Measurements from ENCODE around the gene ANKRD33B. TPM values are rescaled to one million over a fixed set of nuclear protein-coding genes. Genes with fewer than 3 reads are reported as not detected.

The ANKRD33B gene
- total and polyA plus RNA-seq, 2 of the 13 experiments (the other 11 are each of a cell fraction or from before 2014, with no cell fraction given): 0.02 TPM; not detected in 1

DNA sequence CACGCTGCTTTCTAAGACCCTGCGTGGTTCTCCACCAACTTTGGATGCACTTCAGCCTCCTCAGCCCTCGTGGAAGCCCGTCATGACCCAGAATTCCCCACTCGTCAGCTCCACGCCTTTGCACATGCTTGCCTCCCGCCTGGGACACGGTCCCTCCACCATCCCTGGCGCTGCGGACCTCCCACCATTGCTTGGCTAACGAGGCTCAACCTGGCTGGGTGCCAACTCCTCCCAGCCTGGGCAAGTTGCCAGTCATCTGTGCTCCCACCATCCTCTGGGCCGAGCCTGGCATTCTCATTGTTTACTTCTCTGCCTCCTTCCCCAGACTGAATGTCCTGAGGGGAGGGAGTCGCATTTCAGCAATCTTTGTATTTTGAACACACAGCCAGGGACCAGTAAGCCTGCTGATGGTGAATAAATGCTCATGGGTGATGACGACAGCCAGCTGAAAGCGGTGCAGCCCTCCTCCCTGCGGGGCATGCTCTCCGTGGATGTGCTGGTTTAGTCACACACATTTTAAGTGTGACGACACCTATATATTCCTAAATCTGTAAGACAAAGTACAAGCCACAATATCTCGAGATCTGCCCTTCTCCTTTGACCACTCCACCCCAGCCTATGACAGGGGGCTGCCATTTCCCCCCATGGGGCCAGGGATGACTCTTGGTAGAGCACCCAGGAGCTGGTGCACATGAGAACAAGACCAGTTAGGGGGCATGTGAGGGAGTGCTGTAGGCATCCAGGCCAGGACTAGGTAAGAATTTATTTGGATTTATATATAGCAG, 37.6 kb downstream of the ANKRD33B start (continued):
- TF ChIP-seq MAX (IDR thresholded peaks at IDR 0.05) (peak; percentile 60; the same call in 1 of the 2 replicates), KLF13 (CRISPR knock-in tag; IDR thresholded peaks at IDR 0.05) (no peak), ZNF143 (CRISPR knock-in tag; IDR thresholded peaks at IDR 0.05) (peak; percentile 73), ZNF614 (CRISPR knock-in tag; IDR thresholded peaks at IDR 0.05; ENCODE audit: borderline replicate concordance) (no peak), MXD1 (CRISPR knock-in tag; IDR thresholded peaks at IDR 0.05) (0 out of 2 replicates have a peak, but pooled peaks have one; percentile 28), SRY (CRISPR knock-in tag; IDR thresholded peaks at IDR 0.05) (no peak), ZFP62 (CRISPR knock-in tag; IDR thresholded peaks at IDR 0.05) (no peak), TERF1 (CRISPR knock-in tag; IDR thresholded peaks at IDR 0.05) (no peak), FOXO1 (CRISPR knock-in tag; IDR thresholded peaks at IDR 0.05) (no peak), HNF4A (CRISPR knock-in tag; IDR thresholded peaks at IDR 0.05) (no peak), ZMYM4 (CRISPR knock-in tag; IDR thresholded peaks at IDR 0.05) (0 out of 2 replicates have a peak, but pooled peaks have one; percentile 26), ZNF687 (CRISPR knock-in tag; IDR thresholded peaks at IDR 0.05) (peak; percentile 21; the same call in 1 of the 2 replicates), ZNF263 (CRISPR knock-in tag; IDR thresholded peaks at IDR 0.05) (peak; percentile 62; the same call in 1 of the 2 replicates), PBX2 (CRISPR knock-in tag; IDR thresholded peaks at IDR 0.05) (no peak), KDM6A (CRISPR knock-in tag; IDR thresholded peaks at IDR 0.05; ENCODE audit: low read depth) (no peak), ZNF382 (CRISPR knock-in tag; IDR thresholded peaks at IDR 0.05; ENCODE audit: borderline replicate concordance) (no peak), ARNT (IDR thresholded peaks at IDR 0.05) (no peak)
- TF ChIP-seq, protein P1, sequence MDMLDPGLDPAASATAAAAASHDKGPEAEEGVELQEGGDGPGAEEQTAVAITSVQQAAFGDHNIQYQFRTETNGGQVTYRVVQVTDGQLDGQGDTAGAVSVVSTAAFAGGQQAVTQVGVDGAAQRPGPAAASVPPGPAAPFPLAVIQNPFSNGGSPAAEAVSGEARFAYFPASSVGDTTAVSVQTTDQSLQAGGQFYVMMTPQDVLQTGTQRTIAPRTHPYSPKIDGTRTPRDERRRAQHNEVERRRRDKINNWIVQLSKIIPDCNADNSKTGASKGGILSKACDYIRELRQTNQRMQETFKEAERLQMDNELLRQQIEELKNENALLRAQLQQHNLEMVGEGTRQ (IDR thresholded peaks at IDR 0.05; ENCODE audit: low read depth, low read length): no peak
- TF ChIP-seq, protein P1 (CRISPR knock-in tag; IDR thresholded peaks at IDR 0.05; ENCODE audit: borderline replicate concordance): no peak
